GM21576 (cell line): ENCODE measurements around the gene FBXO34.

Experiments used
- ATAC-seq: cut with Tn5 transposase; IDR thresholded peaks from one replicate; pipeline ENCODE4 v1.9.1; 2021; ENCODE audit warnings: mild to moderate bottlenecking, moderate library complexity; ENCODE audit not compliant: unreplicated experiment

Gene FBXO34

GRCh38 chr14:55271572-55272298, 514 bp downstream of the FBXO34 start:
- ATAC-seq = peak; percentile 31

- no peak for ATAC-seq
Measured at GRCh38 chr14:55272387-55272786, 1.2 kb downstream of the FBXO34 start.

- no peak for ATAC-seq
Measured at GRCh38 chr14:55272922-55273321, 1.7 kb downstream of the FBXO34 start.

- ATAC-seq = no peak
Measured at GRCh38 chr14:55274146-55274545, 2.9 kb downstream of the FBXO34 start.

GRCh38 chr14:55274751-55275150, 3.5 kb downstream of the FBXO34 start:
- ATAC-seq = no peak

- no peak for ATAC-seq
Measured at GRCh38 chr14:55276736-55277135, 5.5 kb downstream of the FBXO34 start.

- peak; percentile 90 for ATAC-seq
Measured at GRCh38 chr14:55277972-55278740, 6.9 kb downstream of the FBXO34 start.

GRCh38 chr14:55279384-55279783, 8.2 kb downstream of the FBXO34 start:
- ATAC-seq = no peak

GRCh38 chr14:55281316-55281839, 10.2 kb downstream of the FBXO34 start:
- ATAC-seq = no peak

- no peak for ATAC-seq
Measured at GRCh38 chr14:55285048-55285652, 13.9 kb downstream of the FBXO34 start.

- no peak for ATAC-seq
Measured at GRCh38 chr14:55288439-55288838, 17.2 kb downstream of the FBXO34 start.

GRCh38 chr14:55291480-55292081, 20.4 kb downstream of the FBXO34 start:
- no peak for ATAC-seq

GRCh38 chr14:55294603-55295002, 23.4 kb downstream of the FBXO34 start:
- ATAC-seq = no peak

- no peak for ATAC-seq
Measured at GRCh38 chr14:55297611-55298499, 26.6 kb downstream of the FBXO34 start.

GRCh38 chr14:55298500-55298822, 27.2 kb downstream of the FBXO34 start:
- no peak for ATAC-seq

GRCh38 chr14:55301437-55302121, 30.4 kb downstream of the FBXO34 start:
- peak; percentile 57 for ATAC-seq

- no peak for ATAC-seq
Measured at GRCh38 chr14:55302367-55303124, 31.3 kb downstream of the FBXO34 start.

GRCh38 chr14:55303125-55303499, 31.9 kb downstream of the FBXO34 start:
- ATAC-seq = no peak

- peak; percentile 41 for ATAC-seq
Measured at GRCh38 chr14:55303691-55304145, 32.5 kb downstream of the FBXO34 start.
